NCI-H1092 treated with DMSO at 0.1 percent for 48 hours (cell line): Measurements from ENCODE around the gene CLCN5.

ENCODE experiments used
- DNase-seq: peaks from one replicate; lab custom pipeline; 2025; lab: John Stamatoyannopoulos, UW

CLCN5 gene

DNA sequence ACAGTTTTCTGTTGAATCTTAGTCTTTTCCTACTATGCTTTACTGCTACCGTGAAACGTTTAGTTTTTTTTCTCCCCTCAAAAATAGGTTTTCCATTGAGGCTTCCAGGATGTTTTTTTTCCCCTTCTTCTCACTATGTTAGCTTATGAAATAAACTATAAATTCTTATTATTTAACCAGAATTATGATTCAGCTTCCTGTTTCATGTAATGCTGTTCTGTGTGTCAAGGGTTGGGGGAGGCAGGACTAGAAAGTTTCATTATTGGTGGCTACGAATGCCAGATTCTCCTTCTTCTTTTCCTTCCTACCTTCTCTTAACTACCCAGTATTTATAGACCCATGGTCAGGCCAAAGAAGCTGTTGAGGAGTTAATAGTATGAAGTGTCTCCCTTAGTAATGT lies 11.8 kb downstream of the CLCN5 start:
- DNase-seq = no peak

DNA sequence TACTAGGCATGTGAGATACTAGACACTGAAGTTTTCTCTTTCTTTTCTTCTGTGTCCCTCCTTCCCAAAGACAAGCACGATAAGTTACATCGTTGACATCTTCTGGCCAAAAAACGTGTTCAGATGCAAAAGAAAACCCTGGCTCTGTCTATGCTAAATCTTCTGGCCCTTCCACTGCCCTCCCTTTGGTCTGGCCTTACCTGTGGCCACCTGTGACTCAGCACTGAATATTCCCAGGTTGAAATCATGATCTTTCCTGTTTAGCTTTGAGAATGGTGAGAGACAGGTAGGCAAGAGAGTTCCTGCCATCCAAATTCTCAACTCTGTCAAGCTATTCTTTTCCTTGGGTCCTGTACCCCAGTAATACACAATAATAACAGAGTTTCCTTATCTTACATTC lies 12.3 kb downstream of the CLCN5 start:
- no peak for DNase-seq

DNA sequence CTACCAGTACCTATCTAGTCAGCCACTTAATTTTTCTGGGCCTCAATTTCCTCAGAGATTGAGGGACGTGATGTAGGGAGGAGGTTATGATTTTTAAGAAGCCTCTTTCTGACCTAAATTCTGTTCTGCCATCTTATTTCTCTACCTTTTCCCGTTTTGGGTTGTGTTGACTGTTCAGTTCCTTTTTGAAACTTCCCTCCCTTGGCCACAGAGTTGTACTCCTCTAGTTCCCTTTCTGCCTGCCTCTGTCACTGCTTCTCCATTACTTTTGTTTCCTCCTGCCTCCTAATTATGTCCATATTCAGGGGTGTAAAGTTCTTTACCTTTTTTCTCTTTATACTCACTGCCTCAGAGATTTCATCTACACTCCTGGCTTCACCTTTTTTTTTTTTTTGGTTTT lies 25.4 kb downstream of the CLCN5 start:
- DNase-seq = no peak

DNA sequence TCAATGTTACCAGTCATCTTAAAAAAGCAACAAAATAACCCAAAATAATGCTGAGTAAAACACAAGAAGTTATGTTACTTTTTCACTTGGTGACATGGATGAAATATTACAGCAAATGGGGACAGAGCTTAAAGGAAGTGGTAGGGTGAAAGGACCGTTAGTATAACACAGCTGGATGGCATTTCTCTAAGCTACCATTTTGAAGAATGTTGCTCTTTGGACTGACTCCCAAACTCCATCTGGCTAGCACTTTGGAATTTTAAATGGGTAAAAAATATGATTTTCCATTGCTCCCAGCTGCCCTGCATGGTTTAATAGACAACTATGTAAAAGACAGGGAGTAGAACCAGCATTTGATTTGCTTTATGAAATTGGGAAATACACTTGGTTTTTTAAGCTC lies 27.6 kb downstream of the CLCN5 start:
- no peak for DNase-seq

DNA sequence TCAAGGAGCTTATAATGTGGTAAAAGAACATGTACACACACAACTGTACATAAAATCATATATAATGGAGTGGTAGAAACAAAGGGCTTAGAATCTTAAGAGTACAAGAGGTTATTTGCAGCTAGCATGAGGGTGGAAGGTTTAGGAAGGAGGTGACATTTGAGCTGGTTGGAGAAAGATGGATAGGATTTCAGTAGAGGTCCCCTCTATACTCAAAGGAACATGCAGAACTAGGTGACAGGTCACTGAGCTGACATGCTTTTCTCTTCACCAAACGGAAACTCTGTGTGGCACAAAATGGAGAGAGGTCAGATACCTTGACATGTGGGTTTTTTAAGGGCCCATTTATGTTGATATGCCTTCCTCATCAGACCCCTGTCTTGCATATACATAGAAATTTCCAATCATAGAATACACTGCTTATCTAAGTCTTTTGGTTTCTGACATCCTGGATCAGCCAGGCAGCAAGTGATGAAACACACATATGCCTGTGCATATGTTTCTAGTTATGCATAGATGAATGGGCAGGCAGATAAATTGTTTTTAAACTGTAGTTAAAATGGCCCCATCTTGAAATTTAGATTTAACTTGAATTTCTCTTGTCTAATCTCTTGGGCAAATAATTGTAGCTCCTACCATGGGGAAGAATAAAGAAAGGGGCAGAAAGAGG lies 29.3 kb downstream of the CLCN5 start:
- DNase-seq = no peak

DNA sequence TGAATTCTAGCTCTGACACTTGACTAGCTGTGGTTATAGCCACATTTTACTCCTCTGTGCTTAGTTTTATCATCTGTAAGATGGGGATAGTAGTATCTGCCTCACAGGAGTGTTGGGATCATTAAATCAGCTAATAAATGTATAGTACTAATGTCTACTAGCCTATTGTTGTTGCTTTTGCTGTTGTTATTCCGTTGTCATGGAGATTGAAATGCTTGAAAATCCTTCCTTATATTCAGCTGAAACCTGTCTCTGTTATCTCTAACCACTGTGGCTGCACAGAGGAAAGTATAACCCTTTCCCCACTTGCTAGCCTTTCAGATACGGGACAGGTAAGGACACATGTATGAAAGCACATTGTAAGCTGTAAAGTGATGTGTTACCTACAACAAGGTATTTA lies 33.9 kb downstream of the CLCN5 start:
- no peak for DNase-seq

GRCh38 chrX:49958727-49959485 lies 36.5 kb downstream of the CLCN5 start:
- DNase-seq = no peak

- no peak for DNase-seq
Measured at GRCh38 chrX:49959602-49960001, 37.2 kb downstream of the CLCN5 start.

DNA sequence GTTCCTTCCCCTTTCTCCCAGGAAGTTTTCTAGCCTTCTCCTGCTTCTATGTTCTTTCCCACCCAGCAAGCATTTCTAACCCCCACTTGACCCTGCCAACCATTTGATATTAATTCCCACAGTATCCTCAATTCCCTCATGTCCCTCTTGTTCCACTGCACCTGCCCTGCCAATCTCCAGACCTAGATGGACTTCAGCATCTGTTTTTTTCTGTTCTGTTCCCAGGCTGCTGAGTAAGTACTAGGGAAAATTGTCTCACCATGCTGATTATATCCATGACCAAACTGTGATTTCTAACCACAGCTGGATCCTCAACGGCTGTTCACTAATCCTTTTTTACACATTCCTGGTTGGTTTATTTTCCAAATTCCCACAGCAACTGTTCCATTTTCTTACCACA lies 37.7 kb downstream of the CLCN5 start:
- DNase-seq = no peak

DNA sequence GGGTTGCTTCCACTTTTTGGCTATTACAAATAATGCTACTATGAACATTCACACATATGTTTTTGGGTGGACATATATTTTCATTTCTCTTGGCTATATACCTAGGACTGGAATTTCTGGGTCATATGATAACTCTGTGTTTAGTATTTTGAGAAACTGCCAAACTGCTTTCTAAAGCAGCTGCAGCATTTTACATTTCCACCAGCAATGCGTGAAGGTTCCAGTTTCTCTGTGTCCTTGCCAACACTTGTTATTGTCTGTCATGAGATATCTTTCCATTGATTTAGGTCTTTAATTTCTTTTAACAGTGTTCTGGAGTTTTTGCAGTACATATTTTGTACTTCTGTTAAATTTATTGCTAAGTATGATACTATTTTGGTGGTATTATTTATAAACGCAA lies 48.3 kb downstream of the CLCN5 start:
- DNase-seq = no peak

DNA sequence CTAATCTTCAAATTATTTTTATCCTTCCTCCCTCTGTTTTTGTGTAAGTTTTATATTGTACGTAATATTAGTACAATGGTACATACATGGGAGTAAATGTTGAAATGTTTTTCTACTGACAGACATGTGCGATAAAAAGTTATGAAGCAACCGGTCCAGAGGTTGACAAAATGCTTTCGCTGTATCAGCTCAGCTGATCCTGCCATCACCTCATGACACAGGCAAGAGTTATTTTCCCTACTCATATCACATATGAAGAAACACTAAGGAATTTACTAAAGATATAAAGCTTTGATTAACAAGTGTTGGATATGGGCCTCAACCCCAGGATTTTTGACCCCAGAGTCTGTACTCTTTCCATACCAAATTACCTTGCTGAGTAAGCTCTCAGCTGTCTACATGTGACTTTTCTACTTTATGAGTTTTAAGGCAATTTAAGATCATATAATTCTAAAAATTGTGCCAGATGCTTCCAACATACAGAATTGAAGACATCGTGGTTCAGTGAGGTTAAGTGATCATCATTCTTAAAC lies 50.0 kb downstream of the CLCN5 start:
- DNase-seq = no peak

GRCh38 chrX:49976682-49977197 lies 54.3 kb downstream of the CLCN5 start:
- DNase-seq = no peak

DNA sequence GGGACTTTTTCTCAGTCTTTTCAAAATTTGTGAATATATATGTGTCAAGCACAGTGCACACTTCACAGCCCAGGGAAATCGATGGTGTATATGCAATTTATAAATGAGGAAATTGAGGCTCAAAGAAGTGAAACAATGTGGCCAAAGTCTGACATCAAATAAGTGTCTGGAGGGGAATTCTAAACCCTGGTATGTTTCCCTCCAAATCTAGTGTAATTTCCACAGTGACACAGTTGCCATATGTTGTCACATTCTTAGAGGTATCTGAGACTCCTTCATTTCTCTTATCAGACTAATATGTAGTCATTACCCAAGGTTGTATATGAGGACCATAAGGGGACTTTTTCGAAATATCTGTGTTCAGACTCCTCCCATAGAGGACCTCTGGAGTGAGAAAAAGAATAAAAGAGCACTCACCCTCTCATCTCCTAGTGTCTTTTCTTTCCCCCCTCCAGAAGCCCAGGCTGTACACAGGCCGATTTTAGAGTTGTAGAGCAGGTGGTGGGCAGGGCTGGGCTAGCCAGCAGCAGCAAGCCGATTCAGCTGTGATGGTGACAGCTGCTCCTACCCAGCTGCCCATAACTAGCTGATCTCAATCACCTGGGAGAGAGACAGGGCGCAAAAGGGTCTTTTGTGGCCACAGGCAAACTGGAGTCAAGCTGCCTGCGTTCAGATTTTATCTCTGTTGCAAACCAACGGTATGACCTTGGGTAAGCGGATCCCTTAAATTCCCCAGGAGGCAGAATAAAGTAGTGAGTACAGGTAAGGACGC lies 55.1 kb downstream of the CLCN5 start:
- peak; percentile 72 for DNase-seq

DNA sequence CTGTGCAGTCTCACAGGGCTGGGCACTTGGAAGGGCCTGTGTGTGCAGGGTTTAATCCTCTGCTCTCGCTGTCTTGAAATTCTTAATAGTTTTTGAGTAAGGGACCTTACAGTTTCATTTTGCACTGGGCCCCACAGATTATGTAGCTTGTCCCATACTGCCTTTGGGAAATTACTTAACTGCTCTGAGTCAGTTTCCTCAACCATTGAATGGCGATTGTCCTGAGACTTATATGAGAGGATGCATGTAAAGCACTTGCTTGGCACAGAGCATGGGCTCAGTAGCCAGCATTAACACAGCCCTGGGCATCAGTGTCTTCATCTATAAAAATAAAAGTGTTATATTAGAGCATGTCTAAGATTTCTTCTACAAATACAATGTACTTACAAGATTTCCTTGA lies 55.8 kb downstream of the CLCN5 start:
- DNase-seq = no peak

GRCh38 chrX:49986058-49986457 lies 63.7 kb downstream of the CLCN5 start:
- no peak for DNase-seq

GRCh38 chrX:49987651-49988050 lies 65.3 kb downstream of the CLCN5 start:
- no peak for DNase-seq

DNA sequence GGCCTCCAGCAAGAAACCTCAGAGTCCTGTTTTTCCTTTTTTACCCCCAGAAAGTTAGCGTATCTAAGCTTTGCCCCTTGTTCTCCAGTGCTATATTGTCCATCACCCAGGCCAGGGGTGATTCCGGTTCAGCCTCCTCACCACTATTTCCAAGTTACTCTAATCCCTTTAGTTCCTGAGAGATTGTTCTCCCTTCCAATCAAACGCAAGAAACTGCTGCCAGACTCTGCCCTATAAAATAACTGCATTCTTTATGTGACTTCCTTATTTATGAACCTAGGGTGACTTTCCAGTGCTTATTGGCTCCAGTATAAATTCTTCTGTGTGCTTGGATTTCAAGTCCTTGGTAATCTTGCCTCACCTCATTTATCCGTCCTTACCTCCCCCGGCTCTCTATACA lies 65.7 kb downstream of the CLCN5 start:
- DNase-seq = no peak

DNA sequence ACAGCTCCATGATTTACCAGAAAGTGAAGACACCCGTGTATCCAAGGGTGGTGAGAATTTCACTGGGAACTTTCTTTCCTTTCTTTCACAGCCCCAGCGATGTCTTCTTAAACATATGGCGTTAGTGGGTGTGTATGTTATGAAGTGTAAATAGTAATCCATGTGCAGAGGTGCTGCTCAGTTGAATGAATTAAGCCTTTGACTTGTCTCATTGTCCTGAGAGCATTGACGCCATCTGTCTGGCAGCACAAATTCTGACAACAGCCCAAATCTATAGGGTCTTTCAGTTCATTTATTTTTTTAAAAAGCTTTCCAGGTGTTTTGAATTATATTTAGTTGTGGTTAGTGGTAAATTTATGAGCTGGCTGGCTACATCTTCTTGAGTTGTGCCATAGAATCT lies 69.4 kb downstream of the CLCN5 start:
- DNase-seq = no peak

- DNase-seq = no peak
Measured at GRCh38 chrX:49992853-49993252, 70.5 kb downstream of the CLCN5 start.

DNA sequence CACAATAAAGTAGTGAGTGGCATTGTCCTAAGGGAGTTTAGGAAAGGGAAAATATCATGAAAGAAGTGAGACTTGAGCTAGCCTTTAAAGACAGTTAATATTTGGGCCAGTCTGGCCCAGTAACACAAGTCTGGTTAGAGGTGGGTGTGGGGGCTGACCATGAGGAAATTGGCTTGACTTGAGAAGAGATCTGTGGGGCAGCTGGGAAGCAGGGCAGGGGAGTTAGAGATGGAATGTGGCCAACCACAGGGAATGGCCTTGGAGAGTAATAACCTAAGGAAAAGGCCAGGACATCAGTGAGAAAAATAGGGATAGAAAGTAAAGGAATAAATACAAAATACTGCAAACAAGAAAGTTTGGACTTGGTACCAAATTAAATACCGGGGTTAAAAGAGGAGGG lies 71.3 kb downstream of the CLCN5 start:
- no peak for DNase-seq

DNA sequence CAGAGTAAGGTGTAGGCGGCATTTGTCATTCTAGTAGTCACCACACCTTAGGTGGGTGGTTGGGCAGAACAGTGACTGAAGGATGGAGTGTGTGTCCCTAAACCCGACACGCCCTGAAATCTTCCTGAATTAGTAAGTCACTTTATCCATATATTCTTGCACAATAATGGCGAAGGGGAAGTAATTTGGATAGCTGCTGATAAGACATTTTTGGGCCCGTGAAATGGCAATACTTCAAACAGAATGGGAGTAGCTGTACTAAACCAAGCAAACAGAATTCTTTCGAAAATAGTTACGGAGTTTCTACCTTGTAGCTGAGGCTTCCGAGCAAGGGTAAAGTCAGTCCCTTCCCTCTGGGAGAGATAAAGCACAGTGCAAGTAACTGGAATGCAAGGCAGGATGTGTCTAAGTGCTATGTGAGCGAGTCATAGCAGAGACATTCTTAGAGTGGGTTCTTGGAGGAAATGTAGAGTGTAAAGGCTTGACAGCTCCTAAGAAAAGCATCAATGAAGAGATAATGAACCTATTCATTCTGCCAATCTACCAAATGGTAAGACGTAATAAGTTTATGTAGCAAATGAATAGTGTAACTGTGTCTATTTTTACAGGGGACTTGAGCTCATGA lies 72.8 kb downstream of the CLCN5 start:
- DNase-seq = no peak

GRCh38 chrX:49995795-49996455 lies 73.5 kb downstream of the CLCN5 start:
- no peak for DNase-seq
